Kidney epithelial cell (primary cell): ENCODE measurements around the gene TPM3. TPM values are rescaled to one million over a fixed set of nuclear protein-coding genes. Genes with fewer than 3 reads are reported as not detected.
"Not testable (repeated sequence)": the region's sequence is repeated elsewhere in the genome, so short reads cannot be mapped to it uniquely, and the experiment has no call there.

Experiments
- DNase-seq: peaks from one replicate; pipeline ENCODE4 v3.0.0-alpha.2; 2010; ENCODE audit warnings: low read depth
- H3K27me3 ChIP-seq: 2 replicates; pipeline ENCODE4 v1.6.0; 2011; ENCODE audit warnings: low read length; ENCODE audit not compliant: control insufficient read depth, insufficient read depth
- H3K36me3 ChIP-seq: 2 replicates; pipeline ENCODE4 v1.5.1; 2011; ENCODE audit warnings: low read length; ENCODE audit not compliant: control insufficient read depth, insufficient read depth
- H3K4me3 ChIP-seq: 2 replicates; pipeline ENCODE4 v1.5.1; 2011; ENCODE audit warnings: low read depth, mild to moderate bottlenecking, control low read depth, low read length
- CTCF ChIP-seq: IDR thresholded peaks from 2 replicates; pipeline ENCODE4 v1.5.1; 2011; ENCODE audit warnings: mild to moderate bottlenecking, moderate library complexity, low read length, control low read depth, inconsistent platforms; ENCODE audit not compliant: insufficient read depth, poor library complexity, severe bottlenecking
- total RNA-seq: library from RNA; depleted of rRNA; stranded (reverse); fragments of >200 nt; gene quantifications from 2 replicates; pipeline ENCODE4 v1.2.3, GENCODE V29; 2015

TPM3 gene
- 434 and 529 TPM in 2 replicates for total RNA-seq

- no peak within 1 kb of the TSS for H3K4me3 ChIP-seq
- no peak for DNase-seq
- H3K36me3 ChIP-seq, result no peaks in the 10 kb centered on the region
- no peak for TF ChIP-seq CTCF
- H3K27me3 ChIP-seq, result peaks cover 14% of the 10 kb centered on the region
These were observed at the start of gene TPM3 for GRCh38 chr1:154191990-154192461. TPM3 (minus strand) TSS chr1:154192100; CDS start chr1:154192018, 82 bp downstream.

- Histone ChIP-seq H3K36me3 (peaks cover 2% of the 10 kb centered on the region), H3K4me3 (no peak overlapping the region), H3K27me3 (no peaks in the 10 kb centered on the region)
- TF ChIP-seq CTCF, result no peak
- DNase-seq, result no peak
These were observed 48.5 kb upstream of the TPM3 start for GRCh38 chr1:154240294-154240833.

- no peaks in the 10 kb centered on the region for H3K27me3 ChIP-seq
- TF ChIP-seq CTCF, result no peak
- H3K4me3 ChIP-seq, result no peak overlapping the region
- no peak for DNase-seq
- H3K36me3 ChIP-seq, result peaks cover 3% of the 10 kb centered on the region
These were observed 47.6 kb upstream of the TPM3 start for GRCh38 chr1:154239491-154239890.

GRCh38 chr1:154237880-154238506 lies 46.1 kb upstream of the TPM3 start:
- TF ChIP-seq CTCF, result no peak
- Histone ChIP-seq H3K36me3 (peaks cover 3% of the 10 kb centered on the region), H3K4me3 (no peak overlapping the region), H3K27me3 (no peaks in the 10 kb centered on the region)
- DNase-seq, result no peak

GRCh38 chr1:154237435-154237834 lies 45.5 kb upstream of the TPM3 start:
- Histone ChIP-seq H3K4me3 (no peak overlapping the region), H3K36me3 (peaks cover 3% of the 10 kb centered on the region), H3K27me3 (no peaks in the 10 kb centered on the region)
- DNase-seq, result no peak
- TF ChIP-seq CTCF, result no peak

GRCh38 chr1:154236855-154237254 lies 45.0 kb upstream of the TPM3 start:
- Histone ChIP-seq H3K27me3 (no peaks in the 10 kb centered on the region), H3K4me3 (no peak overlapping the region), H3K36me3 (peaks cover 3% of the 10 kb centered on the region)
- no peak for TF ChIP-seq CTCF
- no peak for DNase-seq

GRCh38 chr1:154233127-154233526 lies 41.2 kb upstream of the TPM3 start:
- H3K4me3 ChIP-seq, H3K36me3 ChIP-seq, DNase-seq, H3K27me3 ChIP-seq: not testable (repeated sequence)

GRCh38 chr1:154231112-154231511 lies 39.2 kb upstream of the TPM3 start:
- not testable (repeated sequence) for H3K27me3 ChIP-seq, H3K4me3 ChIP-seq, H3K36me3 ChIP-seq, DNase-seq
